Measurements from ENCODE around the gene MBD5. TPM values are rescaled to one million over a fixed set of nuclear protein-coding genes. Genes with fewer than 3 reads are reported as not detected.

MBD5 gene
- total RNA-seq, 4 donors from 2014 or later: 51.2 to 85.9 (median 72.6) TPM

GRCh38 chr2:148165975-148166374 is 145.1 kb downstream of the MBD5 start:
- DNase-seq: no peak
- WGBS, 2 donors: 98% methylated on average over 1 of the region's 1 CpG
- no peak for TF ChIP-seq CTCF (IDR thresholded peaks at IDR 0.05)
- TF ChIP-seq POLR2A (IDR thresholded peaks at IDR 0.05): no peak
- H3K27ac ChIP-seq: no peak overlapping the region
- intact Hi-C loops (cut with DNase I): no loop called here
- H3K36me3 ChIP-seq: no peaks in the 10 kb centered on the region
- no peaks in the 10 kb centered on the region for H3K4me1 ChIP-seq
- no peak overlapping the region for H3K4me3 ChIP-seq (replicated peaks in 1 of 3)
- no peaks in the 10 kb centered on the region for H3K27me3 ChIP-seq
- H3K9me3 ChIP-seq: no peaks in the 10 kb centered on the region

- intact Hi-C loops (cut with DNase I): no loop called here
- no peaks in the 10 kb centered on the region for H3K4me1 ChIP-seq
- no peaks in the 10 kb centered on the region for H3K36me3 ChIP-seq
- DNase-seq: no peak
- no peak overlapping the region for H3K27ac ChIP-seq
- no peaks in the 10 kb centered on the region for H3K27me3 ChIP-seq
- TF ChIP-seq CTCF (IDR thresholded peaks at IDR 0.05) (no peak), POLR2A (IDR thresholded peaks at IDR 0.05) (no peak)
- H3K9me3 ChIP-seq: no peaks in the 10 kb centered on the region
- H3K4me3 ChIP-seq (replicated peaks in 1 of 3): no peak overlapping the region
Measured at GRCh38 chr2:148167241-148167766, 146.4 kb downstream of the MBD5 start.

GRCh38 chr2:148167855-148168254 is 147.0 kb downstream of the MBD5 start:
- intact Hi-C loops (cut with DNase I): no loop called here
- WGBS, 2 donors: 96 to 97% methylated on average over 1 of the region's 1 CpG

GRCh38 chr2:148172131-148172753 is 151.4 kb downstream of the MBD5 start:
- Histone ChIP-seq H3K36me3 (no peaks in the 10 kb centered on the region), H3K4me3 (replicated peaks in 1 of 3) (no peak overlapping the region), H3K27me3 (no peaks in the 10 kb centered on the region), H3K4me1 (no peaks in the 10 kb centered on the region), H3K9me3 (no peaks in the 10 kb centered on the region), H3K27ac (no peak overlapping the region)
- intact Hi-C loops (cut with DNase I): no loop called here
- TF ChIP-seq POLR2A (IDR thresholded peaks at IDR 0.05) (no peak), CTCF (IDR thresholded peaks at IDR 0.05) (no peak)
- WGBS, 2 donors: 82 to 93% methylated on average over 2 to 6 of the region's 6 CpGs
- DNase-seq: no peak

More at GRCh38 chr2:148167855-148168254, 147.0 kb downstream of the MBD5 start:
- Histone ChIP-seq H3K4me3 (replicated peaks in 1 of 3) (no peak overlapping the region), H3K36me3 (no peaks in the 10 kb centered on the region), H3K27me3 (no peaks in the 10 kb centered on the region), H3K4me1 (no peaks in the 10 kb centered on the region), H3K9me3 (no peaks in the 10 kb centered on the region), H3K27ac (no peak overlapping the region)
- TF ChIP-seq CTCF (IDR thresholded peaks at IDR 0.05) (no peak), POLR2A (IDR thresholded peaks at IDR 0.05) (no peak)
- DNase-seq: no peak

- WGBS, 2 donors: 98% methylated on average over 8 of the region's 12 CpGs; no CpG with 5 or more reads in 1 of the 2 donors
- Histone ChIP-seq H3K36me3 (no peaks in the 10 kb centered on the region), H3K27ac (no peak overlapping the region), H3K4me1 (no peaks in the 10 kb centered on the region), H3K9me3 (no peaks in the 10 kb centered on the region), H3K4me3 (replicated peaks in 1 of 3) (no peak overlapping the region), H3K27me3 (no peaks in the 10 kb centered on the region)
- DNase-seq: no peak
- intact Hi-C loops (cut with DNase I): no loop called here
- TF ChIP-seq CTCF (IDR thresholded peaks at IDR 0.05): no peak
Measured at GRCh38 chr2:148173168-148173567, 152.3 kb downstream of the MBD5 start.

All from thyroid gland (tissue), 4 donors.